Activated CD4-positive, alpha-beta T cell treated with anti-CD3 and anti-CD28 coated beads for 4 hours (primary cell): Measurements from ENCODE around the gene C4orf36.
"Not testable (repeated sequence)": the region's sequence is repeated elsewhere in the genome, so short reads cannot be mapped to it uniquely, and the experiment has no call there.

Experiments
- DNase-seq, 2 donors: peaks; one replicate each; pipeline ENCODE4 v3.0.0-alpha.2; 2020

C4orf36 gene

GRCh38 chr4:86916392-86916791, 24.2 kb upstream of the C4orf36 start:
- no peak for DNase-seq

GRCh38 chr4:86910820-86911684, 18.8 kb upstream of the C4orf36 start:
- no peak for DNase-seq

GRCh38 chr4:86910369-86910768, 18.1 kb upstream of the C4orf36 start:
- DNase-seq = no peak

- DNase-seq = no peak
Measured at GRCh38 chr4:86909546-86910295, 17.5 kb upstream of the C4orf36 start.

GRCh38 chr4:86908251-86908657, 16.0 kb upstream of the C4orf36 start:
- no peak for DNase-seq

- DNase-seq = no peak
Measured at GRCh38 chr4:86901864-86902263, 9.6 kb upstream of the C4orf36 start.

- DNase-seq = no peak
Measured at GRCh38 chr4:86898562-86898961, 6.3 kb upstream of the C4orf36 start.

- DNase-seq = no peak
Measured at GRCh38 chr4:86896596-86896995, 4.4 kb upstream of the C4orf36 start.

GRCh38 chr4:86895692-86896488, 3.7 kb upstream of the C4orf36 start:
- peak in 1 of 2 donors; percentile 28 for DNase-seq

- DNase-seq = no peak
Measured at GRCh38 chr4:86894455-86894854, 2.2 kb upstream of the C4orf36 start.

- DNase-seq = no peak
Measured at GRCh38 chr4:86893136-86893535, 914 bp upstream of the C4orf36 start.

GRCh38 chr4:86892636-86892960, 376 bp upstream of the C4orf36 start:
- no peak for DNase-seq

- no peak for DNase-seq
Measured at GRCh38 chr4:86890790-86891189, 1.4 kb downstream of the C4orf36 start.

- DNase-seq = no peak
Measured at GRCh38 chr4:86879641-86880040, 12.6 kb downstream of the C4orf36 start.

GRCh38 chr4:86878640-86879039, 13.6 kb downstream of the C4orf36 start:
- no peak for DNase-seq

GRCh38 chr4:86876894-86877685, 15.1 kb downstream of the C4orf36 start:
- no peak for DNase-seq

GRCh38 chr4:86875436-86875835, 16.8 kb downstream of the C4orf36 start:
- not testable (repeated sequence) for DNase-seq

GRCh38 chr4:86872135-86872534, 20.1 kb downstream of the C4orf36 start:
- no peak for DNase-seq

GRCh38 chr4:86870442-86871069, 21.7 kb downstream of the C4orf36 start:
- no peak for DNase-seq

GRCh38 chr4:86857341-86858052, 34.7 kb downstream of the C4orf36 start:
- no peak for DNase-seq

GRCh38 chr4:86856896-86857295, 35.3 kb downstream of the C4orf36 start:
- no peak for DNase-seq
